CD14-positive monocyte (primary cell): ENCODE results near the gene STXBP4. TPM values are rescaled to one million over a fixed set of nuclear protein-coding genes. Genes with fewer than 3 reads are reported as not detected.

Experiments used
- DNase-seq, 3 donors: peaks; one replicate each; pipeline ENCODE4 v3.0.0-alpha.2; 2011 to 2022
- H2AFZ ChIP-seq: 2 replicates; pipeline ENCODE4 v1.6.0; 2012; ENCODE audit warnings: mild to moderate bottlenecking, low read depth, low read length, inconsistent platforms; ENCODE audit not compliant: insufficient read depth, poor library complexity, severe bottlenecking
- H3K27ac ChIP-seq, 2 donors: 1 replicate in 1 of 2; 2 replicates in 1 of 2; pipeline ENCODE4 v1.5.1; 2012 to 2013; ENCODE audit warnings: low read length in 2 of 2, control low read depth in 1 of 2, inconsistent platforms in 1 of 2, low read depth in 1 of 2, mild to moderate bottlenecking in 1 of 2
- H3K27me3 ChIP-seq, 2 donors: one replicate each; pipeline versions ENCODE4 v1.6.0 to v1.6.1; 2011 to 2013; ENCODE audit warnings: low read length in 2 of 2; ENCODE audit not compliant: control insufficient read depth in 2 of 2, insufficient read depth in 2 of 2
- H3K36me3 ChIP-seq, 2 donors: replicated peaks in 1 of 2; 1 replicate in 1 of 2; 2 replicates in 1 of 2; pipeline versions ENCODE4 v1.5.1 to v1.6.1; 2012 to 2013; ENCODE audit warnings: low read length in 2 of 2, control low read depth in 1 of 2, inconsistent platforms in 1 of 2, mild to moderate bottlenecking in 1 of 2; ENCODE audit not compliant: insufficient read depth in 2 of 2, control insufficient read depth in 1 of 2
- H3K4me1 ChIP-seq, 2 donors: 1 replicate in 1 of 2; 2 replicates in 1 of 2; pipeline versions ENCODE4 v1.5.1 to v1.6.1; 2012 to 2013; ENCODE audit warnings: low read length in 2 of 2, control low read depth in 1 of 2, inconsistent platforms in 1 of 2, mild to moderate bottlenecking in 1 of 2, moderate library complexity in 1 of 2; ENCODE audit not compliant: insufficient read depth in 2 of 2, control insufficient read depth in 1 of 2
- H3K4me2 ChIP-seq: replicated peaks from 2 replicates; pipeline ENCODE3; 2012; ENCODE audit warnings: low read length, moderate library complexity, mild to moderate bottlenecking; ENCODE audit not compliant: poor library complexity, severe bottlenecking; ENCODE audit errors: extremely low read depth
- H3K4me3 ChIP-seq, 3 experiments: fragments of 200-600 bp in 1 of 3; sonication (generic) in 1 of 3; replicated peaks in 1 of 3; 1 replicate in 2 of 3; 2 replicates in 1 of 3; pipeline ENCODE4 v1.5.1; 2011 to 2013; ENCODE audit warnings: low read length in 3 of 3, mild to moderate bottlenecking in 3 of 3, control low read depth in 2 of 3, low read depth in 2 of 3, inconsistent platforms in 1 of 3, moderate library complexity in 1 of 3
- H3K79me2 ChIP-seq: 2 replicates; pipeline ENCODE4 v1.6.0; 2012; ENCODE audit warnings: mild to moderate bottlenecking, control low read depth, inconsistent platforms, low read length, moderate library complexity; ENCODE audit not compliant: insufficient read depth
- H3K9ac ChIP-seq: 2 replicates; pipeline ENCODE4 v1.6.0; 2017; ENCODE audit warnings: low read length, mild to moderate bottlenecking; ENCODE audit not compliant: insufficient read depth, poor library complexity, severe bottlenecking
- H3K9me3 ChIP-seq, 2 donors: replicated peaks in 1 of 2; 1 replicate in 1 of 2; 2 replicates in 1 of 2; pipeline versions ENCODE4 v1.5.1 to v1.6.1; 2012 to 2013; ENCODE audit warnings: low read length in 2 of 2, control low read depth in 1 of 2; ENCODE audit not compliant: control insufficient read depth in 1 of 2, insufficient read depth in 1 of 2
- H4K20me1 ChIP-seq: 2 replicates; pipeline ENCODE4 v1.6.0; 2012; ENCODE audit warnings: mild to moderate bottlenecking, low read length, control low read depth, moderate library complexity; ENCODE audit not compliant: insufficient read depth
- H3K27ac Mint-ChIP-seq, 7 donors: one replicate each; pipeline ENCODE4 v1.8.0; 2020; ENCODE audit warnings: mild to moderate bottlenecking in 7 of 7, mixed read lengths in 7 of 7, moderate library complexity in 6 of 7, inconsistent platforms in 2 of 7
- H3K27me3 Mint-ChIP-seq, 3 donors: one replicate each; pipeline ENCODE4 v1.8.0; 2021 to 2022; ENCODE audit warnings: low read depth in 3 of 3, mild to moderate bottlenecking in 3 of 3, mixed read lengths in 3 of 3, moderate library complexity in 3 of 3, inconsistent platforms in 1 of 3
- H3K36me3 Mint-ChIP-seq, 2 donors: one replicate each; pipeline ENCODE4 v1.8.0; 2020; ENCODE audit warnings: mixed read lengths in 2 of 2, inconsistent platforms in 1 of 2, mild to moderate bottlenecking in 1 of 2
- H3K4me1 Mint-ChIP-seq: one replicate; pipeline ENCODE4 v1.8.0; 2020; ENCODE audit warnings: mild to moderate bottlenecking, mixed read lengths
- H3K4me3 Mint-ChIP-seq, 2 donors: one replicate each; pipeline ENCODE4 v1.8.0; 2020; ENCODE audit warnings: mild to moderate bottlenecking in 2 of 2, mixed read lengths in 2 of 2, moderate library complexity in 1 of 2
- H3K9me3 Mint-ChIP-seq, 7 donors: one replicate each; pipeline ENCODE4 v1.8.0; 2020 to 2022; ENCODE audit warnings: mixed read lengths in 7 of 7, mild to moderate bottlenecking in 6 of 7, moderate library complexity in 6 of 7, inconsistent platforms in 2 of 7
- CTCF ChIP-seq: fragments of 200-600 bp; IDR thresholded peaks from one replicate; pipeline ENCODE4 v1.8.0; 2022; ENCODE audit warnings: antibody characterized with exemption, mild to moderate bottlenecking
- WGBS: methylation state at CpG from one replicate; pipeline ENCODE4 v1.1.5; 2013; ENCODE audit warnings: missing lambda C conversion rate; ENCODE audit not compliant: insufficient coverage; 5-methylcytosine and 5-hydroxymethylcytosine counted together
- intact Hi-C, 2 donors: fragments of 100-400 bp; cut with micrococcal nuclease; formaldehyde crosslinking; loops; one replicate each; pipeline versions ENCODE4 v1.15.0 to v1.15.1; 2023
- polyA minus RNA-seq: library from RNA; depleted of rRNA, polyadenylated mRNA; stranded (reverse); fragments of >200 nt; gene quantifications from 2 replicates; pipeline ENCODE4 v1.2.3, GENCODE V29; 2012
- polyA plus RNA-seq, 3 donors: library from polyadenylated mRNA; depleted of rRNA in 1 of 3; unstranded in 2 of 3; stranded (reverse) in 1 of 3; fragments of 300-500 nt in 2 of 3; fragments of >200 nt in 1 of 3; fragmentation: Illumina TruSeq in 2 of 3; gene quantifications; 1 replicate in 2 of 3; 2 replicates in 1 of 3; pipeline ENCODE4 v1.2.3, GENCODE V29; 2012 to 2021
- total RNA-seq, 12 experiments: library from RNA in 1 of 12; stranded (reverse) in 1 of 12; fragments of 120-200 nt in 1 of 12; gene quantifications; one replicate each; pipeline ENCODE4 v1.2.4 and lab custom pipeline; 2013 to 2026; ENCODE audit warnings: mixed read lengths in 6 of 12, inconsistent platforms in 1 of 12

Gene STXBP4
- 1.6 TPM for total RNA-seq (2013)
- 1 to 10 TPM in 1 of 3 donors, under 1 TPM in 2; 0.27 to 1.8 (median 0.44) TPM for polyA plus RNA-seq
- polyA minus RNA-seq, result 1.0 and 1.8 TPM in 2 replicates
- total RNA-seq (lab: John Stamatoyannopoulos, UW), result 0.93 to 8.4 (median 2.1) reads per million in 11 experiments

- peaks cover 9% of the 10 kb centered on the region in 2 donors for H3K36me3 Mint-ChIP-seq
- DNase-seq, result peak; percentile 87 to 94 (median 94)
- intact Hi-C loops, result no loop called here
Measured at GRCh38 chr17:54968262-54968987, at the start of gene STXBP4, which contains the start of gene COX11. Gene STXBP4 (plus strand): TSS chr17:54968765. CDS start chr17:54986220, 17,455 bp downstream. Gene COX11 (minus strand): TSS chr17:54968654. CDS start chr17:54968646, 8 bp downstream.

GRCh38 chr17:54919425-54919824 lies 49.1 kb upstream of the STXBP4 start:
- H3K79me2 ChIP-seq, result no peaks in the 10 kb centered on the region
- no peak overlapping the region for H2AFZ ChIP-seq
- no peak overlapping the region for H3K4me3 ChIP-seq
- H3K27ac Mint-ChIP-seq, result no peak overlapping the region
- H4K20me1 ChIP-seq, result no peaks in the 10 kb centered on the region
- no peak overlapping the region for H3K4me3 Mint-ChIP-seq
- H3K4me1 Mint-ChIP-seq, result no peaks in the 10 kb centered on the region
- intact Hi-C loops, result no loop called here
- DNase-seq, result no peak
- H3K36me3 Mint-ChIP-seq, result no peaks in the 10 kb centered on the region
- no peak for TF ChIP-seq CTCF
- H3K9me3 ChIP-seq, result no peaks in the 10 kb centered on the region
- H3K27me3 Mint-ChIP-seq, result no peaks in the 10 kb centered on the region
- H3K27ac ChIP-seq, result no peak overlapping the region
- no peaks in the 10 kb centered on the region for H3K27me3 ChIP-seq
- H3K4me2 ChIP-seq, result no peak overlapping the region
- H3K9ac ChIP-seq, result no peak overlapping the region
- H3K4me1 ChIP-seq, result no peaks in the 10 kb centered on the region
- peaks cover 2 to 12% (median 8%) of the 10 kb centered on the region in 7 donors for H3K9me3 Mint-ChIP-seq
- no peaks in the 10 kb centered on the region for H3K36me3 ChIP-seq

More at GRCh38 chr17:54968262-54968987, at the start of gene STXBP4, which contains the start of gene COX11:
- Mint-ChIP-seq H3K27me3 (no peaks in the 10 kb centered on the region), H3K4me3 (no peak within 1 kb of the TSS), H3K4me1 (peaks cover 13% of the 10 kb centered on the region), H3K9me3 (no peaks in the 10 kb centered on the region), H3K27ac (peak within 1 kb of the TSS in 2 of 7 donors; percentile 2 to 31)
- Histone ChIP-seq H3K36me3 (peaks cover 8 to 18% of the 10 kb centered on the region in 2 donors), H3K27ac (peak within 1 kb of the TSS; percentile 25 to 85), H3K4me3 (peak within 1 kb of the TSS; percentile 68 to 93 (median 81)), H4K20me1 (no peaks in the 10 kb centered on the region), H3K79me2 (peaks cover 16% of the 10 kb centered on the region), H3K4me2 (peak within 1 kb of the TSS; percentile 91), H3K9me3 (no peaks in the 10 kb centered on the region), H3K27me3 (no peaks in the 10 kb centered on the region), H3K9ac (peak within 1 kb of the TSS; percentile 84), H3K4me1 (peaks cover 14 to 22% of the 10 kb centered on the region in 2 donors), H2AFZ (peak within 1 kb of the TSS; percentile 99)
- TF ChIP-seq CTCF, result peak; percentile 8
- 0% methylated on average over 48 of the region's 57 CpGs for WGBS
